SK-N-SH treated with all-trans-retinoic acid at 6 μM for 48 hours (cell line): Measurements from ENCODE around the gene ZDHHC3.

ENCODE experiments used
- ATAC-seq: fragments of 200-7000 bp; cut with Tn5 transposase; 3 replicates; pipeline ENCODE4 v1.9.1; 2020; ENCODE audit warnings: mild to moderate bottlenecking, moderate library complexity
- ARNTL ChIP-seq: fragments of 450-650 bp; formaldehyde crosslinking; IDR thresholded peaks from 2 replicates; pipeline ENCODE4 v1.5.0; 2020; ENCODE audit warnings: low read depth, mild to moderate bottlenecking, moderate library complexity, borderline replicate concordance
- BACH2 ChIP-seq: fragments of 250-450 bp; sonication (Bioruptor Pico); IDR thresholded peaks from 2 replicates; pipeline ENCODE4 v1.9.0; 2021; ENCODE audit warnings: mild to moderate bottlenecking, borderline replicate concordance
- CSDC2 ChIP-seq: fragments of 250-450 bp; sonication (Bioruptor Pico); IDR thresholded peaks from 2 replicates; pipeline ENCODE4 v1.5.0; 2020; ENCODE audit warnings: mild to moderate bottlenecking, moderate library complexity
- GLIS3 ChIP-seq: fragments of 250-450 bp; sonication (Bioruptor Pico); IDR thresholded peaks from 2 replicates; pipeline ENCODE4 v1.5.0; 2020; ENCODE audit warnings: mild to moderate bottlenecking, moderate library complexity
- ISL1 ChIP-seq: fragments of 250-450 bp; sonication (Bioruptor Pico); IDR thresholded peaks from 2 replicates; pipeline ENCODE4 v2.1.2; 2022; ENCODE audit warnings: mild to moderate bottlenecking, moderate library complexity
- OSR1 ChIP-seq: fragments of 250-450 bp; sonication (Bioruptor Pico); IDR thresholded peaks from 2 replicates; pipeline ENCODE4 v1.8.0; 2022; ENCODE audit warnings: moderate library complexity, mild to moderate bottlenecking, inconsistent platforms
- RARB ChIP-seq: fragments of 250-450 bp; sonication (Bioruptor Pico); IDR thresholded peaks from 2 replicates; pipeline ENCODE4 v1.8.0; 2021; ENCODE audit warnings: mild to moderate bottlenecking, moderate library complexity
- SNAI2 ChIP-seq: fragments of 250-450 bp; sonication (Bioruptor Pico); IDR thresholded peaks from 2 replicates; pipeline ENCODE4 v1.5.0; 2020; ENCODE audit warnings: mild to moderate bottlenecking, moderate library complexity
- TCF4 ChIP-seq: fragments of 250-450 bp; sonication (Bioruptor Pico); IDR thresholded peaks from 2 replicates; pipeline ENCODE4 v1.8.0; 2021; ENCODE audit warnings: mild to moderate bottlenecking, moderate library complexity, borderline replicate concordance
- ZFP3 ChIP-seq: fragments of 250-450 bp; sonication (Bioruptor Pico); IDR thresholded peaks from 2 replicates; pipeline ENCODE4 v1.5.0; 2020; ENCODE audit warnings: mild to moderate bottlenecking, moderate library complexity
- ZFP30 ChIP-seq: fragments of 450-650 bp; formaldehyde crosslinking; IDR thresholded peaks from 2 replicates; pipeline ENCODE4 v1.5.0; 2022; ENCODE audit warnings: mild to moderate bottlenecking, moderate library complexity
- ZNF70 ChIP-seq: fragments of 450-650 bp; formaldehyde crosslinking; IDR thresholded peaks from 2 replicates; pipeline ENCODE4 v1.5.0; 2020; ENCODE audit warnings: mild to moderate bottlenecking, moderate library complexity
- TF ChIP-seq, protein P1 (sequence below): fragments of 250-450 bp; sonication (Bioruptor Pico); IDR thresholded peaks from 2 replicates; pipeline ENCODE4 v1.5.1; 2020; ENCODE audit warnings: low read depth, mild to moderate bottlenecking, moderate library complexity
- TF ChIP-seq, protein P2 (sequence below): fragments of 250-450 bp; sonication (Bioruptor Pico); IDR thresholded peaks from 2 replicates; pipeline ENCODE4 v1.8.0; 2020; ENCODE audit warnings: mild to moderate bottlenecking, moderate library complexity, borderline replicate concordance
- TF ChIP-seq, protein P3 (sequence below): fragments of 250-450 bp; sonication (Bioruptor Pico); IDR thresholded peaks from 2 replicates; pipeline ENCODE4 v1.8.0; 2021; ENCODE audit warnings: low read depth, mild to moderate bottlenecking, moderate library complexity, borderline replicate concordance
- TF ChIP-seq, protein P4 (sequence below): fragments of 250-450 bp; sonication (Bioruptor Pico); IDR thresholded peaks from 2 replicates; pipeline ENCODE4 v1.5.1; 2021; ENCODE audit warnings: mild to moderate bottlenecking, moderate library complexity
- TF ChIP-seq, protein P5 (sequence below): fragments of 250-450 bp; sonication (Bioruptor Pico); IDR thresholded peaks from 2 replicates; pipeline ENCODE4 v1.5.0; 2020; ENCODE audit warnings: mild to moderate bottlenecking, moderate library complexity

ZDHHC3 gene

DNA sequence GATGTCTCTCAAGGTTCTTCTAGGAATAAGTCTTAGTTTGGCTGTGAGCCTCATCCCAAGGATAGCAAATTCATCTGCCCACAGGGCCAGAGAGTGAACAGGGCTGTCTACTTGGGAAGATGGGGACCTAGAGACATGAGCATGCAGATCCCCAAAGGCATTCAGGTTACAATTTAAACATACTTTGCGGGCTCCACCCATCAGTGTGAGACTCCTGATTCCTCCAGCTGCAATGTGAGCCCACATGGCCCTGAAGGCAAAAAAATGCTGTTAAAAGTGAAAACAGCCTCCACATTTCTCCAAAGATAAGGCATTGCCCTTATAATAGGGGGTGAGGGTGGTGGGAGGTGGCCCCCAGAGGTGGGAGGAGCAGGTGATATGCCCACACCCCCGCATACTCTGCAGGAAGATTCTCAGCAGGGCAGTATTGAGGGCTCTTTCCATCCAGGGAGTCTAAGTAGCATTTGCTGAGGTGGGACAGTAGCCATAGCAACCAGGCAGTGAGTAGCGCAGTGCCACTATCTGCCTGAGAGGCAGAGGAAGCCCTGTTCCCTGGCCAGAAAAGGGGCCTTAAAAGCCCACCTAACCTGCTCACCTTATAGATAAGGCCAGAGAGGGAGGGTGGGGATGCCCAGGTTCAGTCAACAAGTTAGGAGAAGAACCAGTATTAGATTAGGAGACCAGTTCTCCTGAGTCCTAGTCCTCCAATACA lies 70.4 kb downstream of the ZDHHC3 start:
- ATAC-seq: no peak
- TF ChIP-seq, protein P1, sequence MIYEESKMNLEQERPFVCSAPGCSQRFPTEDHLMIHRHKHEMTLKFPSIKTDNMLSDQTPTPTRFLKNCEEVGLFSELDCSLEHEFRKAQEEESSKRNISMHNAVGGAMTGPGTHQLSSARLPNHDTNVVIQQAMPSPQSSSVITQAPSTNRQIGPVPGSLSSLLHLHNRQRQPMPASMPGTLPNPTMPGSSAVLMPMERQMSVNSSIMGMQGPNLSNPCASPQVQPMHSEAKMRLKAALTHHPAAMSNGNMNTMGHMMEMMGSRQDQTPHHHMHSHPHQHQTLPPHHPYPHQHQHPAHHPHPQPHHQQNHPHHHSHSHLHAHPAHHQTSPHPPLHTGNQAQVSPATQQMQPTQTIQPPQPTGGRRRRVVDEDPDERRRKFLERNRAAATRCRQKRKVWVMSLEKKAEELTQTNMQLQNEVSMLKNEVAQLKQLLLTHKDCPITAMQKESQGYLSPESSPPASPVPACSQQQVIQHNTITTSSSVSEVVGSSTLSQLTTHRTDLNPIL (CRISPR knock-in tag): no peak
- TF ChIP-seq BACH2 (CRISPR knock-in tag) (no peak), ISL1 (CRISPR knock-in tag) (no peak), CSDC2 (CRISPR knock-in tag) (no peak), ZNF70 (CRISPR knock-in tag) (no peak), SNAI2 (no peak), GLIS3 (CRISPR knock-in tag) (no peak), ZFP30 (CRISPR knock-in tag) (no peak), OSR1 (CRISPR knock-in tag) (no peak), ZFP3 (CRISPR knock-in tag) (no peak)
- TF ChIP-seq, protein P2, sequence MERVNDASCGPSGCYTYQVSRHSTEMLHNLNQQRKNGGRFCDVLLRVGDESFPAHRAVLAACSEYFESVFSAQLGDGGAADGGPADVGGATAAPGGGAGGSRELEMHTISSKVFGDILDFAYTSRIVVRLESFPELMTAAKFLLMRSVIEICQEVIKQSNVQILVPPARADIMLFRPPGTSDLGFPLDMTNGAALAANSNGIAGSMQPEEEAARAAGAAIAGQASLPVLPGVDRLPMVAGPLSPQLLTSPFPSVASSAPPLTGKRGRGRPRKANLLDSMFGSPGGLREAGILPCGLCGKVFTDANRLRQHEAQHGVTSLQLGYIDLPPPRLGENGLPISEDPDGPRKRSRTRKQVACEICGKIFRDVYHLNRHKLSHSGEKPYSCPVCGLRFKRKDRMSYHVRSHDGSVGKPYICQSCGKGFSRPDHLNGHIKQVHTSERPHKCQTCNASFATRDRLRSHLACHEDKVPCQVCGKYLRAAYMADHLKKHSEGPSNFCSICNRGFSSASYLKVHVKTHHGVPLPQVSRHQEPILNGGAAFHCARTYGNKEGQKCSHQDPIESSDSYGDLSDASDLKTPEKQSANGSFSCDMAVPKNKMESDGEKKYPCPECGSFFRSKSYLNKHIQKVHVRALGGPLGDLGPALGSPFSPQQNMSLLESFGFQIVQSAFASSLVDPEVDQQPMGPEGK (CRISPR knock-in tag): no peak
- TF ChIP-seq, protein P3, sequence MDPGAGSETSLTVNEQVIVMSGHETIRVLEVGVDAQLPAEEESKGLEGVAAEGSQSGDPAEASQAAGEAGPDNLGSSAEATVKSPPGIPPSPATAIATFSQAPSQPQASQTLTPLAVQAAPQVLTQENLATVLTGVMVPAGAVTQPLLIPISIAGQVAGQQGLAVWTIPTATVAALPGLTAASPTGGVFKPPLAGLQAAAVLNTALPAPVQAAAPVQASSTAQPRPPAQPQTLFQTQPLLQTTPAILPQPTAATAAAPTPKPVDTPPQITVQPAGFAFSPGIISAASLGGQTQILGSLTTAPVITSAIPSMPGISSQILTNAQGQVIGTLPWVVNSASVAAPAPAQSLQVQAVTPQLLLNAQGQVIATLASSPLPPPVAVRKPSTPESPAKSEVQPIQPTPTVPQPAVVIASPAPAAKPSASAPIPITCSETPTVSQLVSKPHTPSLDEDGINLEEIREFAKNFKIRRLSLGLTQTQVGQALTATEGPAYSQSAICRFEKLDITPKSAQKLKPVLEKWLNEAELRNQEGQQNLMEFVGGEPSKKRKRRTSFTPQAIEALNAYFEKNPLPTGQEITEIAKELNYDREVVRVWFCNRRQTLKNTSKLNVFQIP (CRISPR knock-in tag): no peak
- TF ChIP-seq, protein P4, sequence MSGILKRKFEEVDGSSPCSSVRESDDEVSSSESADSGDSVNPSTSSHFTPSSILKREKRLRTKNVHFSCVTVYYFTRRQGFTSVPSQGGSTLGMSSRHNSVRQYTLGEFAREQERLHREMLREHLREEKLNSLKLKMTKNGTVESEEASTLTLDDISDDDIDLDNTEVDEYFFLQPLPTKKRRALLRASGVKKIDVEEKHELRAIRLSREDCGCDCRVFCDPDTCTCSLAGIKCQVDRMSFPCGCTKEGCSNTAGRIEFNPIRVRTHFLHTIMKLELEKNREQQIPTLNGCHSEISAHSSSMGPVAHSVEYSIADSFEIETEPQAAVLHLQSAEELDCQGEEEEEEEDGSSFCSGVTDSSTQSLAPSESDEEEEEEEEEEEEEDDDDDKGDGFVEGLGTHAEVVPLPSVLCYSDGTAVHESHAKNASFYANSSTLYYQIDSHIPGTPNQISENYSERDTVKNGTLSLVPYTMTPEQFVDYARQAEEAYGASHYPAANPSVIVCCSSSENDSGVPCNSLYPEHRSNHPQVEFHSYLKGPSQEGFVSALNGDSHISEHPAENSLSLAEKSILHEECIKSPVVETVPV (CRISPR knock-in tag): no peak
- TF ChIP-seq, protein P5, sequence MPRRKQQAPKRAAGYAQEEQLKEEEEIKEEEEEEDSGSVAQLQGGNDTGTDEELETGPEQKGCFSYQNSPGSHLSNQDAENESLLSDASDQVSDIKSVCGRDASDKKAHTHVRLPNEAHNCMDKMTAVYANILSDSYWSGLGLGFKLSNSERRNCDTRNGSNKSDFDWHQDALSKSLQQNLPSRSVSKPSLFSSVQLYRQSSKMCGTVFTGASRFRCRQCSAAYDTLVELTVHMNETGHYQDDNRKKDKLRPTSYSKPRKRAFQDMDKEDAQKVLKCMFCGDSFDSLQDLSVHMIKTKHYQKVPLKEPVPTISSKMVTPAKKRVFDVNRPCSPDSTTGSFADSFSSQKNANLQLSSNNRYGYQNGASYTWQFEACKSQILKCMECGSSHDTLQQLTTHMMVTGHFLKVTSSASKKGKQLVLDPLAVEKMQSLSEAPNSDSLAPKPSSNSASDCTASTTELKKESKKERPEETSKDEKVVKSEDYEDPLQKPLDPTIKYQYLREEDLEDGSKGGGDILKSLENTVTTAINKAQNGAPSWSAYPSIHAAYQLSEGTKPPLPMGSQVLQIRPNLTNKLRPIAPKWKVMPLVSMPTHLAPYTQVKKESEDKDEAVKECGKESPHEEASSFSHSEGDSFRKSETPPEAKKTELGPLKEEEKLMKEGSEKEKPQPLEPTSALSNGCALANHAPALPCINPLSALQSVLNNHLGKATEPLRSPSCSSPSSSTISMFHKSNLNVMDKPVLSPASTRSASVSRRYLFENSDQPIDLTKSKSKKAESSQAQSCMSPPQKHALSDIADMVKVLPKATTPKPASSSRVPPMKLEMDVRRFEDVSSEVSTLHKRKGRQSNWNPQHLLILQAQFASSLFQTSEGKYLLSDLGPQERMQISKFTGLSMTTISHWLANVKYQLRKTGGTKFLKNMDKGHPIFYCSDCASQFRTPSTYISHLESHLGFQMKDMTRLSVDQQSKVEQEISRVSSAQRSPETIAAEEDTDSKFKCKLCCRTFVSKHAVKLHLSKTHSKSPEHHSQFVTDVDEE (CRISPR knock-in tag): no peak
- TF ChIP-seq, all 23 proteins: peak for 0

DNA sequence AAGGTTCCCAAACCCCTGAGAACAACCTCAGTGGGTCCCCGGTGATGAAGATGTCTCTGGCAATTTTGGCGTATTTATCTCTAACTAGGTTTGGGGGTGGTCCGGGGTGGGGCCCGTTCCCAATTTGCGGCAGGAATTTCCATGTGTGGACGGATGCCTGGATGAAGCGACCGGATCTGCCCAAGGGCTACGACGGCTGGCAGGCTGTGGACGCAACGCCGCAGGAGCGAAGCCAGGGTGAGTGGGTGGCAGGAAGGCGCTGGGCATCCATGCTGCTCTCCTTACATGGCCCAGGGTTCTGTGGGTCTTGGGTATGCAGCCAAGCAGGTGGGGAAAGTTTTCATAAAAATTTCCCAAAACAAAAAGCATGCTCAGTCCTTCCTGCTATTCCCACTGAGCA lies 72.2 kb downstream of the ZDHHC3 start:
- peak; percentile 24; the same call in 2 of the 3 replicates for ATAC-seq
- TF ChIP-seq ZFP3 (CRISPR knock-in tag) (no peak), ARNTL (CRISPR knock-in tag) (no peak), CSDC2 (CRISPR knock-in tag) (no peak), OSR1 (CRISPR knock-in tag) (no peak), RARB (CRISPR knock-in tag) (no peak), TCF4 (CRISPR knock-in tag) (no peak)
- TF ChIP-seq, protein P5 (CRISPR knock-in tag): no peak
